ENCODE data around the gene LCN15. TPM values are rescaled to one million over a fixed set of nuclear protein-coding genes. Genes with fewer than 3 reads are reported as not detected.
"Not testable (repeated sequence)": the region's sequence is repeated elsewhere in the genome, so short reads cannot be mapped to it uniquely, and the experiment has no call there.

Gene LCN15
- total RNA-seq, 1 experiment from 2014 or later, result not detected

DNA sequence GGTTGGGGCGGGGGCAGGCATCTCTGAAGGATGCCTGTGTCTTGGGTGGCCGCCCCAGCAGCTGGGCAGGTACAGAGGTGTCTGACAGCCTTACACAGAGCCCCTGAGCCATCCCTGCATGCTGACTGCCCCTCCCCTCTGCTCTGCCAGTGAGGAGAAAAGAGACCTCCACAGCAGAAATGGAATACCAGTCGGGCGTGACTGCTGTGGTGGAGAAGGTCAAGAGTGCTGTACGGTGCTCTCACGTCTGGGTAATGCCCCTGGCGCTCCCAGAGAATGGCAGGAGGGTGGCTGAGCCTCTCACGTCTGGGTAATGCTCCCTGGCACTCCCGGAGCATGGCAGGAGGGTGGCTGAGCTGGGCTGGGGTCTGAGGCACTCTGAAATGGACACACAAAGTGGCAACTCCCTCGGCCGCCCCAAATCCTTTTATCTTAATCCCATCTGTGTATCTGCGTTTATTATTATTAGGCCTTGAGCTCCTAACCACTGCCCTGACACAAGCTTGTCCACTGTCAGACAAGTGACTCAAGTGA lies 41.0 kb upstream of the LCN15 start:
- Mint-ChIP-seq H3K4me1 (ENCODE audit: insufficient read depth, unreplicated experiment) (peaks cover 10% of the 10 kb centered on the region), H3K27ac (ENCODE audit: low read depth, unreplicated experiment) (no peak overlapping the region), H3K4me3 (ENCODE audit: unreplicated experiment) (no peak overlapping the region), H3K9me3 (ENCODE audit: unreplicated experiment) (no peaks in the 10 kb centered on the region), H3K27me3 (ENCODE audit: insufficient read depth, unreplicated experiment) (no peaks in the 10 kb centered on the region), H3K36me3 (ENCODE audit: insufficient read depth, unreplicated experiment) (peaks cover 6% of the 10 kb centered on the region)
- no peak for DNase-seq (ENCODE audit: unreplicated experiment)
- intact Hi-C loops (cut with micrococcal nuclease), result no loop called here
- no TSS peak for BruUV-seq (replicated peaks)
- CTCF ChIA-PET, result interaction anchor here (0.5 to 0.9 kb wide), 2 partner anchors 320 to 787 kb away, joined by 5 to 6 read pairs; no protein-coding TSS in a partner anchor
- POLR2A ChIA-PET, result interaction anchor here (5.6 kb wide), 1 partner anchor 13 kb away, joined by 33 read pairs; the partner anchor contains the start of gene TMEM141
- TF ChIP-seq, protein P1, sequence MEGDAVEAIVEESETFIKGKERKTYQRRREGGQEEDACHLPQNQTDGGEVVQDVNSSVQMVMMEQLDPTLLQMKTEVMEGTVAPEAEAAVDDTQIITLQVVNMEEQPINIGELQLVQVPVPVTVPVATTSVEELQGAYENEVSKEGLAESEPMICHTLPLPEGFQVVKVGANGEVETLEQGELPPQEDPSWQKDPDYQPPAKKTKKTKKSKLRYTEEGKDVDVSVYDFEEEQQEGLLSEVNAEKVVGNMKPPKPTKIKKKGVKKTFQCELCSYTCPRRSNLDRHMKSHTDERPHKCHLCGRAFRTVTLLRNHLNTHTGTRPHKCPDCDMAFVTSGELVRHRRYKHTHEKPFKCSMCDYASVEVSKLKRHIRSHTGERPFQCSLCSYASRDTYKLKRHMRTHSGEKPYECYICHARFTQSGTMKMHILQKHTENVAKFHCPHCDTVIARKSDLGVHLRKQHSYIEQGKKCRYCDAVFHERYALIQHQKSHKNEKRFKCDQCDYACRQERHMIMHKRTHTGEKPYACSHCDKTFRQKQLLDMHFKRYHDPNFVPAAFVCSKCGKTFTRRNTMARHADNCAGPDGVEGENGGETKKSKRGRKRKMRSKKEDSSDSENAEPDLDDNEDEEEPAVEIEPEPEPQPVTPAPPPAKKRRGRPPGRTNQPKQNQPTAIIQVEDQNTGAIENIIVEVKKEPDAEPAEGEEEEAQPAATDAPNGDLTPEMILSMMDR (IDR thresholded peaks at IDR 0.05; ENCODE audit: unreplicated experiment), result no peak

DNA sequence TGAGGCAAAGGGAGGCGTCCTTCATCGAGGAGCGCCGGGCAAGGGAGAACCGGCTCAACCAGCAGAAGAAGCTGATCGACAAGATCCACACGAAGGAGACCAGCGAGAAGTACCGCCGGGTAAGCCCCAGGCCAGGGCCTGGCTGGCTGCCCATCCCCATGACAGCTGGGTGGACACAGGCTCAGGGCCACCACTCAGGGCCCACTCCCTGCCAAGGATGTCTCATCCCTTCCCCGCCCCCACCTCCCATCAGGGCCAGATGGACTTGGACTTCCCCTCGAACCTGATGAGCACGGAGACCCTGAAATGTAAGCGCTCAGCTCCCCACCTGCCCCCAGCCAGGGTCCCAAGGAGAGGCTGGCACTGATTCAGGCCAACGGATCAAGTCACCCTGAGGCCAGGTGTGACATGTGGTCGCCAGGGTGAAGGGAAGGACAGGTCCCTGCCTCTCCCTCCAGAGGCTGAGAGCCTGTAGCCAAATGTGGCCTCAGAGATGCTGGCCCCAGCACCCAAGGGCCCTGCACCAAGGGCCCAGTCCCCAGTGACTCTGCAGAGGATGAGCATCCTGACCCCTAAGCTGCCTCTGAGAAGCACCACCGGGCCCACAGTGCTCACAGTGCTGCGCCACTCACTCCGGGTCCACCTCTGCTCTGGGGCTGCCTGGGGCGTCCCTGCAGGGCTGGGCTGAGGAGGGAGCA lies 40.3 kb upstream of the LCN15 start:
- no peak overlapping the region for H3K4me3 Mint-ChIP-seq (ENCODE audit: unreplicated experiment)

GRCh38 chr9:136803551-136804508 lies 39.5 kb upstream of the LCN15 start:
- BruUV-seq (replicated peaks), result no TSS peak
- no peak overlapping the region for H3K4me3 Mint-ChIP-seq (ENCODE audit: unreplicated experiment)
- ChIA-PET POLR2A (no interaction called here), CTCF (interaction anchor here (0.6 to 3.1 kb wide), 2 partner anchors 12 to 318 kb away, joined by 3 to 12 read pairs; no protein-coding TSS in a partner anchor)
- H3K27me3 Mint-ChIP-seq (ENCODE audit: insufficient read depth, unreplicated experiment), result no peaks in the 10 kb centered on the region
- H3K4me1 Mint-ChIP-seq (ENCODE audit: insufficient read depth, unreplicated experiment), result peaks cover 14% of the 10 kb centered on the region
- no peak for DNase-seq (ENCODE audit: unreplicated experiment)
- TF ChIP-seq, protein P1 (IDR thresholded peaks at IDR 0.05; ENCODE audit: unreplicated experiment), result no peak
- peak overlapping the region; percentile 66 for H3K27ac Mint-ChIP-seq (ENCODE audit: low read depth, unreplicated experiment)
- no peaks in the 10 kb centered on the region for H3K9me3 Mint-ChIP-seq (ENCODE audit: unreplicated experiment)
- H3K36me3 Mint-ChIP-seq (ENCODE audit: insufficient read depth, unreplicated experiment), result peaks cover 7% of the 10 kb centered on the region
- intact Hi-C loops (cut with micrococcal nuclease), result no loop called here

More for the DNA sequence above, 40.3 kb upstream of the LCN15 start:
- CTCF ChIA-PET, result interaction anchor here (0.5 to 3.1 kb wide), 2 partner anchors 12 to 787 kb away, joined by 5 to 12 read pairs; no protein-coding TSS in a partner anchor
- peaks cover 14% of the 10 kb centered on the region for H3K4me1 Mint-ChIP-seq (ENCODE audit: insufficient read depth, unreplicated experiment)
- no peaks in the 10 kb centered on the region for H3K9me3 Mint-ChIP-seq (ENCODE audit: unreplicated experiment)
- no peak for DNase-seq (ENCODE audit: unreplicated experiment)
- POLR2A ChIA-PET, result no interaction called here
- TF ChIP-seq, protein P1 (IDR thresholded peaks at IDR 0.05; ENCODE audit: unreplicated experiment), result no peak
- no TSS peak for BruUV-seq (replicated peaks)
- H3K27ac Mint-ChIP-seq (ENCODE audit: low read depth, unreplicated experiment), result no peak overlapping the region
- no peaks in the 10 kb centered on the region for H3K27me3 Mint-ChIP-seq (ENCODE audit: insufficient read depth, unreplicated experiment)
- intact Hi-C loops (cut with micrococcal nuclease), result no loop called here
- peaks cover 6% of the 10 kb centered on the region for H3K36me3 Mint-ChIP-seq (ENCODE audit: insufficient read depth, unreplicated experiment)

GRCh38 chr9:136803009-136803550 lies 38.8 kb upstream of the LCN15 start:
- POLR2A ChIA-PET, result interaction anchor here (0.8 to 2.1 kb wide), 2 partner anchors 9 to 11 kb away, joined by 3 to 12 read pairs; partner anchors contain the start of gene TMEM141
- H3K27me3 Mint-ChIP-seq (ENCODE audit: insufficient read depth, unreplicated experiment); DNase-seq (ENCODE audit: unreplicated experiment); intact Hi-C loops (cut with micrococcal nuclease); H3K27ac Mint-ChIP-seq (ENCODE audit: low read depth, unreplicated experiment); BruUV-seq (replicated peaks); H3K4me3 Mint-ChIP-seq (ENCODE audit: unreplicated experiment); H3K36me3 Mint-ChIP-seq (ENCODE audit: insufficient read depth, unreplicated experiment); H3K9me3 Mint-ChIP-seq (ENCODE audit: unreplicated experiment): not testable (repeated sequence)
- H3K4me1 Mint-ChIP-seq (ENCODE audit: insufficient read depth, unreplicated experiment), result peaks cover 14% of the 10 kb centered on the region
- CTCF ChIA-PET, result interaction anchor here (0.6 to 3.1 kb wide), 2 partner anchors 11 to 317 kb away, joined by 3 to 12 read pairs; no protein-coding TSS in a partner anchor

Data from MCF 10A (cell line).